HG03135 (cell line): Measurements from ENCODE around the gene CDHR2.
"Not testable (repeated sequence)": the region's sequence is repeated elsewhere in the genome, so short reads cannot be mapped to it uniquely, and the experiment has no call there.

Source experiments
- ATAC-seq: cut with Tn5 transposase; IDR thresholded peaks from one replicate; pipeline ENCODE4 v1.9.1; 2021; ENCODE audit warnings: mild to moderate bottlenecking, moderate library complexity; ENCODE audit not compliant: unreplicated experiment

The CDHR2 gene

DNA sequence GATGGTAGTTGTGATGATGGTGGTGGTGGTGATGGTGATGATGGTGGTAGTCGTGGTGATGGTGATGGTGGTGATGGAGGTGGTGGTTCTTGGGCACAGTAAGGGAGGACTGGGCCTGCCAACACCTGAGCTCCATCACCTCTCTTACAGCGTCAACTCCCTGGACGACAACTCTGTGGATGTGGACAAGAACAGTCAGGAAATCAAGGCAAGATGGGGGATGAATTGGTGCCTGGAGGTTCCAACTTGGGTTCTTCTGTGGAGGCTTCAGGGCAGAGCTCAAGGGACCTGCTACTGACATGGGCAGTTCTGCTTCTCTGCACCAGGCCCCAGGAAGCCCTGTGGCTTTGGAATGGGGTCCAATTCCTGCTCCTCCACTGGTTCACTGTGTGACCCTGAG, 43.4 kb downstream of the CDHR2 start:
- no peak for ATAC-seq

DNA sequence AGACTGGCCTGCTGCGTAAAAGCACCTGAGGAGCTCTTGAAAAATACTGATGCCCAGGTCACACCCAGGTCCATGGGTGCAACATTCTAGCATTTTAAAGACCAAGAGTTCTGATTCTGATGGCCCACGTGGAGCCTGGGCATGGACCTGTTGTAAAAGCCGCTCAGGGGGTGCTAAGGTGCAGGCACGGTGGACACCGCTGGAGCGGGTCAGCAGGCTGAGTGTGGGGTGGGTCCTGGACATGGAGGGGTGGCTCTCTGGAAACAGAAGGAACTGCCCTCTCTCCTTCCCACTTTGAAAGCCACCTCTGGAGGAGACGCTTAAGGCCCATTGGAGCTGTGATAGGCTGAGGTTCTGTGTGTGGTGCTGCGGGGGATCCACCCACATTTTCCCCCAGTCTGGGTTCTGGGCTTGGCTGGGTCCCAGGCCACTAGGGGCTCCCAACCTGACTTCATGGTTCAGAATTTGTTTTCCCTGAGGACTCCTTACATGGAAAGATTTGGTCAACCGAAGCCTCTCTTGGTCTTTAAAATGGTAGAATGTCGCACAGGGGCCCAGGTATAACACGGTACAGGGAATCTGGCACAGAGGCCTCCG, 44.2 kb downstream of the CDHR2 start:
- no peak for ATAC-seq

DNA sequence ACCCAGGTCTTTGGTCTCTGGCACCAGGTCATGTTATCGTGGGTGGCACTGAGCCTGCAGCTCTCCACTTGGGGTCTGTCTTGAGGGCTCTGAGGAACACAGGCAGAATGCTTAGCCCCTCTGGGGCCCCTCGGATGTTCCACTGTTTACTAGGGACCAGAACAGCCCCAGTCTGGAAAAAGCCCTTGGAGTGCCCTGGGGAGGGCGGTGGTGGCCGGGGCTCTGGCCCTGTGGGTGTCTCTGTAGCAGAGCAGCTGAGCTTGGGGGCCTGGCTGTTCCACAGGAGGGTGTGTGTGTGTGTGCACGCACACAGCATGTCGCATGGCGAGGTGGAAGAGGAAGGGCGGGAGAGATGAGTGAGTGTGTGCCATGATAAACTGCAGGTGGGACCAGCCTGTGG, 45.4 kb downstream of the CDHR2 start:
- no peak for ATAC-seq

GRCh38 chr5:176595386-176595943, 46.3 kb downstream of the CDHR2 start:
- ATAC-seq: no peak

- no peak for ATAC-seq
Observed at GRCh38 chr5:176596069-176596644, 47.0 kb downstream of the CDHR2 start.

GRCh38 chr5:176596689-176597416, 47.7 kb downstream of the CDHR2 start:
- ATAC-seq: no peak

DNA sequence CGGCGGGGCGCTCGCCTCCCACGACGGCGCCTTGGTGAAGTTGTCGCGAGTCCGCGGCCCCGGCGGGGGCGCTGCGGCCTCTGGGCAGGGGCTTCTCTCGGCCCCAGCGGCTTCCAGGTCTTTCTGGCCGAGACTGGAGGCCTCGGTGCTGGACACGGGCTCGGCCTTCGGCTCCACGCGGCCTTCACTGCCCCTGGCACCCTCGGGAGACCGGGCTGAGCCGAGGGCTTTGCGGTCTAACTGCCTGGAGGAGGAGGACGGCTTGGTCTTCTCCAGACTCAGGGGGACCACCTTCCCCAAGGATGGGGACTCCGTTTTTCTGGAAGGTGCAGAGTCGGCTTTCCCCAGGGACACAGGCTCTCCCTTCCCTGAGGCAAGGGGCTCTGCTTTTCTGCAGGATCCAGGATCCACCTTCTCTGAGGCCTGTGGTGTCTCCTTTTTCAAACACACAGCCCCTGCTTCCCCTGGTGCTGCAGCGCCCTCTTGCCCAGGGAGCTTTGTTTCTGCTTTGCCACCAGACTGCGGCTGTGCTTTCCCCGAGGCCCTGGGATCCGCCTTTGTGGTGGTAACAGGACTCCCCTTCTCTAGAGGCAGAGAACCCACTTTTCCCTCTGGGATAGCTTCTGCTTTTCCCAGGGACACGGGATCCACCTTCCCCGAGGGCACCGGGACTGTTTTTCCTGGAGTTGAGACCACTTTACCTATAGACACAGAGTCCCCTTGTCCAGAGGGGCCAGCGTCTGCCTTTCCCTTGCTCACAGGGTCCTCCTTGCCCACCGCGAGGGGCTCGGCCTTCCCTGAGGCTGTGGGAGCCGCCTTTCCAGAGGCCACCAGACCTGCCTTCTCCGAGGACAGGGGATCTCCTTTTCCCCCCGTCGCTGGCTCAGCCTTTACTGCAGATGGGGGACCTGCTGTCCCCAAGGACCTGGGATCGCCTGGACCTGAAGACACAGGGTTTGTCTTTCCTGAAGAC, 48.6 kb downstream of the CDHR2 start:
- no peak for ATAC-seq

GRCh38 chr5:176599749-176600430, 50.7 kb downstream of the CDHR2 start:
- not testable (repeated sequence) for ATAC-seq

DNA sequence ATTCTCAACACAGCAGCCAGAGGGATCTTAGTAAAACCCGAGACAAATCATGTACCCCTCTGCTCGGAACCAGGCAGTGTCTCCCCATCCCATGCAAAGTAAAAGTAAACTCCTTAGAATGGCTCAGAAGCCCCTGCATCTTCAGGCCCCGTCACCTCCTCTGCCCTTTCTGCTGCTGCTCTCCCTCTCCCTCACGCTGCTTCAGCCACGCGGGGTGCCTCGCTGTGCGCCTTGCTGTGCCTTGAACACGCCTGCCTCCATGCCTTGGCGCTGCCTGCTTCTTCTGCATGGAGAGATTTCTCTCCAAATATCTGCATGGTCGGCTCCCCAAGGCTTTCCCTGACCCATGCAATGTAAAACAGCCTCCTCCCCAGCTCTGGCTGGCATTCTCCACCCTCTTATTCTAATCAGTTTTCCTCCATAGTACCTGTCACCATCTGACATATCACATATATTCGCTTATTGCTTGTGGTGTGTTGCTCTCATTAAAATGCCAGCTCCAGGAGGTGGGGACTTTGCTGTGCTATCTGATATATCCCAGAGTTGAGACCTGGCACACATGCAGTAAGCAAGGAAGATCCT, 52.9 kb downstream of the CDHR2 start:
- ATAC-seq: no peak

GRCh38 chr5:176603091-176603490, 53.9 kb downstream of the CDHR2 start:
- no peak for ATAC-seq

GRCh38 chr5:176606032-176606431, 56.9 kb downstream of the CDHR2 start:
- no peak for ATAC-seq

GRCh38 chr5:176606875-176607274, 57.7 kb downstream of the CDHR2 start:
- ATAC-seq: no peak

GRCh38 chr5:176608142-176608705, 59.1 kb downstream of the CDHR2 start:
- ATAC-seq: no peak

DNA sequence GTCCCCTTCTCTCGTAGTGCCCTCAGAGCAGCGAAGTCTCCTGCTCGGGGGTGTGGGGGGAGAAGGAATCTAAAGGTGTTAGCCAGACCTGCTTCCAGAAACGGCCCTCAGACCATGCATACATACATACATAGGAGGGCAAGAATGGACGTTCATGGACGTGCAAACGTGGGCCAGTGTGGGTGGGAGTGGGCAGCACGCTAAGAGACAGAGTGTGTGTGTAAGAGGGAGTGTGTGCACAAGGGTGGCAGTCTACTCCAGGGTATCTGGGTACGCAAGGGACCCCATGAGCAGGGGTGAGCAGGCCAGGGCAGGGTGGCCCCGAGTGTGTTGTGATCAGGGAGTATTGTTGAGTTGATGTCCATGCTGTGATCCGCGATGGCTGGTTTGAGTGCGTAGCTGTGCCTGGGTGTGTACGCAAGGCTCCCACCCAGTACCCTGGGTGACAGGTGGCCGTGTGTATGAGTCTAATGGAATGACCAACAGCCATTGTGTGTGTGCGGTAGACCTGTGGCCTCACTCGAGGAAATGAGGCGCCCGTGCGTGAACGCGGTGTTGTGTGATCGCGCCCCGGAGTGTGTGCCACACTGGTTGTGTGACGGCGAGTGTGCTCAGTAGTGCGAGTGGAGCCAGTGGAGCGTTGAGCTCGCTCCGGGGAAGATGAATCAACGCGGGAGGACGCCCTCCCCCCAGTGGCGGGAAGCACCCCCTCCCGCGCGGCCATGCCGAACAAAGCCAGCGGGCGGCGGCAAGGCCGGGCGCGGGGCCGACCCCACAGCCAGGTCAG, 60.0 kb downstream of the CDHR2 start:
- peak; percentile 21 for ATAC-seq

DNA sequence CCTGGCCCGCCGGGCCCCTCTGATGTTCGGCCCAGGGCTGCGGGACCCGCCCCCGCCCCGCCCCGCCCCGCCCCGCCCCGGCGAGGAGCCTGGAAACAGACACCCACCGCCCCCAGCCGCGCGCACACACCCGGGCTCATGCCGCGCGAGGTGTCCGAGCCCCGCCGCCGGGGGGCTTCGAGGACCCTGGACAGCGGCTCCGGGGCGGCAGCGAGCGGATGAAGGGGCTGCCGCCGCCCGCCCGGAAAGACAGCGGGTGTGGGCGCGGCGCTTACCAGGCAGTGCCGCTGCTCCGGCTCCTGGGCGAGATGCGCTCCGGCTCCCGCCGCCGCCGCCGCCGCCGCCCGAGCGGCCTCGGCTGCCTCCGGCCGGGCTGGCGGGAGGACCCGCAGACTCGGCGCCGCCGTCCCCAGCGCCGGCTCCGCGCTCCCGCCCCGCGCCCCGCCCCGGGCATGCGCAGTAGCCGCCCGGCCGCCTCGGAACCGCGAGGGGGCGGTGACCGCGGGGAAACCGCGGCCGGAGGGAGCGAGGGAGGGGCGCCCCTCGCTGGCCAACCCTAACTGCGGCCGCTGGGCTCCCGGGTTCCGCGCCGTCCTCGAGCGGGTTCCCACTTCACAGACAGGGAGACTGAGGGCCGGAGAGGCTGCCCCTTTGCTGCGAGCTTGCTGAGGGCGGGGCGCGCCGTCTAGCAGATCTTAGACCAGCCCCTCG, 60.7 kb downstream of the CDHR2 start, which contains the start of gene GPRIN1:
Gene GPRIN1 (minus strand): TSS at position 433 of the 711 bp plus-strand sequence. CDS start 10,322 bp downstream, outside the sequence.
- ATAC-seq: peak; percentile 55

GRCh38 chr5:176610435-176610773, 61.3 kb downstream of the CDHR2 start:
- peak; percentile 13 for ATAC-seq

- ATAC-seq: no peak
Observed at GRCh38 chr5:176611435-176611834, 62.3 kb downstream of the CDHR2 start.

DNA sequence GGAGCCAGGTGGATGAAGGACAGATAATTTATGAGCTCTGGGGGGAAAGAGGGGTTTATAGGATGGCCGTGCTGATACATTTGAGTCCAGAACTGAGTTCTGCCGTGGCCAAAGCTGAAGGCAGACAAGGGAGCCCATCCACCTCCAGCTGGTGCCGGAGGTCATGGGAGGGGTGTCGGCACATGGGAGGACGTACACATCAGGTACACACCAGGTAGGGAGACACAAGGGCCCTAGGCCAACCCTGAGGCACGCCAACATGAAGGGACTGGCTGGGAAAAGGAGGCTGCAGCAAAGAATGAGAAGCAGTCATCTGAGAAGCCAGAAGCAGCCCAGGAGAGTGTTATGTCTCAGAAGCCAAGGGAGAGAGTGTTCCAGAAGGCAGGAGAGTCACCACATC, 62.9 kb downstream of the CDHR2 start:
- ATAC-seq: no peak
